ENCODE measurements around the gene HYAL4. TPM values are rescaled to one million over a fixed set of nuclear protein-coding genes. Genes with fewer than 3 reads are reported as not detected.
"Not testable (repeated sequence)": the region's sequence is repeated elsewhere in the genome, so short reads cannot be mapped to it uniquely, and the experiment has no call there.

Gene HYAL4
- total RNA-seq = not detected in 2 replicates

GRCh38 chr7:123844712-123845219, at the start of gene HYAL4:
TSS of gene HYAL4 (plus strand) at chr7:123845169. CDS start at chr7:123868274, 23,105 bp downstream.
- intact Hi-C loops (cut with micrococcal nuclease) = no loop called here

GRCh38 chr7:123795917-123796316, 49.1 kb upstream of the HYAL4 start:
- intact Hi-C loops (cut with micrococcal nuclease) = loop anchor here (2.0 to 5.0 kb wide), 2 partner anchors 69 to 114 kb away; no protein-coding TSS in a partner anchor

- intact Hi-C loops (cut with micrococcal nuclease) = loop anchor here (2.0 to 5.0 kb wide), 2 partner anchors 68 to 114 kb away; no protein-coding TSS in a partner anchor
Measured at GRCh38 chr7:123796568-123796967, 48.4 kb upstream of the HYAL4 start.

GRCh38 chr7:123797673-123798531, 47.1 kb upstream of the HYAL4 start:
- intact Hi-C loops (cut with micrococcal nuclease) = loop anchor here (2.0 to 5.0 kb wide), 2 partner anchors 67 to 116 kb away; no protein-coding TSS in a partner anchor

GRCh38 chr7:123798532-123799188, 46.3 kb upstream of the HYAL4 start:
- intact Hi-C loops (cut with micrococcal nuclease) = loop anchor here (5.0 kb wide), 1 partner anchor 116 kb away; no protein-coding TSS in a partner anchor

GRCh38 chr7:123802249-123802648, 42.7 kb upstream of the HYAL4 start:
- intact Hi-C loops (cut with micrococcal nuclease) = no loop called here

GRCh38 chr7:123805287-123805686, 39.7 kb upstream of the HYAL4 start:
- intact Hi-C loops (cut with micrococcal nuclease) = no loop called here

GRCh38 chr7:123809471-123809870, 35.5 kb upstream of the HYAL4 start:
- intact Hi-C loops (cut with micrococcal nuclease) = no loop called here

- intact Hi-C loops (cut with micrococcal nuclease) = no loop called here
Measured at GRCh38 chr7:123811056-123811455, 33.9 kb upstream of the HYAL4 start.

GRCh38 chr7:123816916-123817315, 28.1 kb upstream of the HYAL4 start:
- intact Hi-C loops (cut with micrococcal nuclease) = no loop called here

- intact Hi-C loops (cut with micrococcal nuclease) = no loop called here
Measured at GRCh38 chr7:123819001-123819400, 26.0 kb upstream of the HYAL4 start.

GRCh38 chr7:123819795-123820194, 25.2 kb upstream of the HYAL4 start:
- intact Hi-C loops (cut with micrococcal nuclease) = not testable (repeated sequence)

GRCh38 chr7:123820864-123821263, 24.1 kb upstream of the HYAL4 start:
- intact Hi-C loops (cut with micrococcal nuclease) = no loop called here

- intact Hi-C loops (cut with micrococcal nuclease) = no loop called here
Measured at GRCh38 chr7:123821320-123821719, 23.6 kb upstream of the HYAL4 start.

- intact Hi-C loops (cut with micrococcal nuclease) = no loop called here
Measured at GRCh38 chr7:123823898-123824753, 20.8 kb upstream of the HYAL4 start.

- intact Hi-C loops (cut with micrococcal nuclease) = no loop called here
Measured at GRCh38 chr7:123824754-123825067, 20.3 kb upstream of the HYAL4 start.

GRCh38 chr7:123828805-123829204, 16.2 kb upstream of the HYAL4 start:
- intact Hi-C loops (cut with micrococcal nuclease) = no loop called here

- intact Hi-C loops (cut with micrococcal nuclease) = no loop called here
Measured at GRCh38 chr7:123836656-123837055, 8.3 kb upstream of the HYAL4 start.

GRCh38 chr7:123839106-123839505, 5.9 kb upstream of the HYAL4 start:
- intact Hi-C loops (cut with micrococcal nuclease) = not testable (repeated sequence)

- intact Hi-C loops (cut with micrococcal nuclease) = not testable (repeated sequence)
Measured at GRCh38 chr7:123844142-123844541, 827 bp upstream of the HYAL4 start.

GRCh38 chr7:123845823-123846216, 851 bp downstream of the HYAL4 start:
- intact Hi-C loops (cut with micrococcal nuclease) = no loop called here

All from T-helper 2 cell treated with Interferon-gamma antibody and Interleukin-4, amounts not matched to agents 100 ng/mL and 5 ng/mL, for 36 hours (primary cell).